ENCODE data around the gene MRPS24.

DNA sequence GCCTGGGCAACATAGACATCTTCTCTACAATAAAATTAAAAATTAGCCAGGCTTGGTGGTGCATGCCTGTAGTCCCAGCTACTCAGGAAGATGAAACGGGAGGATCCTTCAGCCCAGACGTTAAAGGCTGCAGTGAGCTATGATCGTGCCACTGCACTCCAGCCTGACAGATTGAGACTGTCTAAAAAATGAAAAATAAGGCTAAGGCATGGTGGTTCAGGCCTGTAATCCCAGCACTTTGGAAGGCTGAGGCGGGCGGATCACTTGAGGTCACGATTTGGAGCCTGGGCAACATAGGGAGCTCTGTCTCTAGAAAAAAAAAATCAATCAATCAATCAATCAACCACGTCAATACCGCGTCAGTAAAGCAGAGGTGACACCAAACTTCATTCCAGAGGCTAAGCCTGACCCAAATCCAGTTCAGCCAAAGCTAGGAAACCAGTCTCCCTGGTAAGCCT lies 31.1 kb downstream of the MRPS24 start:
- TF ChIP-seq POLR2A (IDR thresholded peaks at IDR 0.05; ENCODE audit: low read depth, low read length) (no peak), POLR2AphosphoS5 (IDR thresholded peaks at IDR 0.05; ENCODE audit: insufficient read depth, low read depth, low read length) (no peak), EZH2 (IDR thresholded peaks at IDR 0.05; ENCODE audit: borderline replicate concordance, low read depth, low read length, severe bottlenecking) (no peak), GATA2 (IDR thresholded peaks at IDR 0.05; ENCODE audit: insufficient read depth, insufficient read length, low read depth, low read length) (no peak), MYC (IDR thresholded peaks at IDR 0.05; ENCODE audit: low read depth, low read length) (no peak)
- TF ChIP-seq, protein P1, sequence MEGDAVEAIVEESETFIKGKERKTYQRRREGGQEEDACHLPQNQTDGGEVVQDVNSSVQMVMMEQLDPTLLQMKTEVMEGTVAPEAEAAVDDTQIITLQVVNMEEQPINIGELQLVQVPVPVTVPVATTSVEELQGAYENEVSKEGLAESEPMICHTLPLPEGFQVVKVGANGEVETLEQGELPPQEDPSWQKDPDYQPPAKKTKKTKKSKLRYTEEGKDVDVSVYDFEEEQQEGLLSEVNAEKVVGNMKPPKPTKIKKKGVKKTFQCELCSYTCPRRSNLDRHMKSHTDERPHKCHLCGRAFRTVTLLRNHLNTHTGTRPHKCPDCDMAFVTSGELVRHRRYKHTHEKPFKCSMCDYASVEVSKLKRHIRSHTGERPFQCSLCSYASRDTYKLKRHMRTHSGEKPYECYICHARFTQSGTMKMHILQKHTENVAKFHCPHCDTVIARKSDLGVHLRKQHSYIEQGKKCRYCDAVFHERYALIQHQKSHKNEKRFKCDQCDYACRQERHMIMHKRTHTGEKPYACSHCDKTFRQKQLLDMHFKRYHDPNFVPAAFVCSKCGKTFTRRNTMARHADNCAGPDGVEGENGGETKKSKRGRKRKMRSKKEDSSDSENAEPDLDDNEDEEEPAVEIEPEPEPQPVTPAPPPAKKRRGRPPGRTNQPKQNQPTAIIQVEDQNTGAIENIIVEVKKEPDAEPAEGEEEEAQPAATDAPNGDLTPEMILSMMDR (IDR thresholded peaks at IDR 0.05; ENCODE audit: extremely low read depth in 1 of 2, insufficient read depth in 1 of 2, low read depth in 1 of 2, low read length in 2 of 2) = no peak
